K562 (cell line): ENCODE data around the gene UBE2E3. TPM values are rescaled to one million over a fixed set of nuclear protein-coding genes. Genes with fewer than 3 reads are reported as not detected.

ENCODE experiments used
- ATAC-seq: fragments of 200-7000 bp; cut with Tn5 transposase; 3 replicates; pipeline ENCODE4 v1.9.1; 2020; ENCODE audit warnings: moderate library complexity
- BruUV-seq: library from RNA; stranded (reverse); fragments of 400-500 nt; replicated peaks from 2 replicates; lab custom pipeline; 2021; lab: Mats Ljungman, UMichigan
- CTCF ChIA-PET: fragments of 300-600 bp; formaldehyde crosslinking; extraction: SDS; loops from one replicate; lab custom pipeline; 2021; ENCODE audit warnings: low intra/inter-chr PET ratio; lab: Yijun Ruan, JAX
- POLR2A ChIA-PET: fragments of 300-600, 350-650 bp; sonication (Branson Sonifier 250); formaldehyde crosslinking; extraction: SDS; loops from one replicate; lab custom pipeline; 2021; ENCODE audit warnings: antibody characterized with exemption, inconsistent platforms; lab: Yijun Ruan, JAX
- DNase-seq, 4 experiments: peaks; one replicate each; pipeline versions ENCODE4 v3.0.0 to v3.0.0-alpha.2; 2011 to 2018; ENCODE audit warnings: low spot score in 3 of 4, mixed read lengths in 3 of 4; ENCODE audit errors: extremely low read depth in 1 of 4
- FAIRE-seq: peaks from 2 replicates; lab custom pipeline; 2011; peaks lifted over from hg19 to GRCh38; lab: Jason Lieb, UNC
- H2AFZ ChIP-seq: 2 replicates; pipeline ENCODE4 v1.6.0; 2011; ENCODE audit warnings: low read depth, low read length, control low read depth, inconsistent platforms
- H3K27ac ChIP-seq: fragments of 200-600 bp; 3 replicates; pipeline ENCODE4 v1.8.0; 2011; ENCODE audit warnings: low read depth, mild to moderate bottlenecking, control low read depth, inconsistent platforms, low read length, moderate library complexity, mixed read lengths; ENCODE audit errors: extremely low read depth
- H3K27me3 ChIP-seq, 2 experiments: fragments of 300-600 bp in 1 of 2; 2 replicates in 1 of 2; 3 replicates in 1 of 2; pipeline versions ENCODE4 v1.6.0 to v1.8.0; 2011; ENCODE audit warnings: inconsistent platforms in 2 of 2, low read length in 2 of 2, mild to moderate bottlenecking in 1 of 2, mixed read lengths in 1 of 2, moderate library complexity in 1 of 2; ENCODE audit not compliant: control insufficient read depth in 2 of 2, insufficient read depth in 2 of 2
- H3K36me3 ChIP-seq: fragments of 300-600 bp; 3 replicates; pipeline ENCODE4 v1.8.0; 2011; ENCODE audit warnings: mild to moderate bottlenecking, low read length, inconsistent platforms; ENCODE audit not compliant: control insufficient read depth, insufficient read depth
- H3K4me1 ChIP-seq, 2 experiments: fragments of 200-600 bp in 1 of 2; replicated peaks in 1 of 2; 2 replicates in 1 of 2; 3 replicates in 1 of 2; pipeline versions ENCODE4 v1.5.1 to v1.8.0; 2011; ENCODE audit warnings: inconsistent platforms in 2 of 2, low read length in 2 of 2, mild to moderate bottlenecking in 1 of 2, mixed read lengths in 1 of 2, moderate library complexity in 1 of 2; ENCODE audit not compliant: control insufficient read depth in 2 of 2, insufficient read depth in 2 of 2
- H3K4me2 ChIP-seq: 2 replicates; pipeline ENCODE4 v1.6.1; 2011; ENCODE audit warnings: low read length, control low read depth, inconsistent platforms, mixed read lengths; ENCODE audit not compliant: insufficient read depth
- H3K4me3 ChIP-seq: fragments of 200-600 bp; sonication (generic), shearing (Covaris generic); 2 replicates; pipeline ENCODE4 v1.5.1; 2016; ENCODE audit warnings: control low read depth, inconsistent platforms
- H3K79me2 ChIP-seq: fragments of 200-600 bp; 3 replicates; pipeline ENCODE4 v1.8.0; 2011; ENCODE audit warnings: low read length, inconsistent platforms; ENCODE audit not compliant: control insufficient read depth, insufficient read depth
- H3K9ac ChIP-seq, 2 experiments: 2 replicates each; pipeline versions ENCODE4 v1.6.0 to v1.6.1; 2011; ENCODE audit warnings: low read depth in 2 of 2, low read length in 2 of 2, control low read depth in 1 of 2, inconsistent platforms in 1 of 2, mild to moderate bottlenecking in 1 of 2, mixed read lengths in 1 of 2; ENCODE audit not compliant: insufficient read depth in 1 of 2
- H3K9me1 ChIP-seq: one replicate; pipeline ENCODE4 v1.6.0; 2011; ENCODE audit warnings: inconsistent platforms, mild to moderate bottlenecking, low read length, moderate library complexity; ENCODE audit not compliant: control insufficient read depth, insufficient read depth
- H3K9me3 ChIP-seq: replicated peaks from 2 replicates; pipeline ENCODE4 v1.5.1; 2011; ENCODE audit warnings: low read depth, low read length, inconsistent platforms; ENCODE audit not compliant: control insufficient read depth, insufficient read depth
- H4K20me1 ChIP-seq: replicated peaks from 2 replicates; pipeline ENCODE4 v1.6.1; 2011; ENCODE audit warnings: low read length, inconsistent platforms, mixed read lengths; ENCODE audit not compliant: control insufficient read depth, insufficient read depth
- CBX5 ChIP-seq: IDR thresholded peaks from 2 replicates; pipeline ENCODE4 v1.6.1; 2014; ENCODE audit warnings: low read depth, borderline replicate concordance
- CHD4 ChIP-seq: fragments of 200-600 bp; sonication (generic); IDR thresholded peaks from 3 replicates; pipeline ENCODE4 v1.6.1; 2012; ENCODE audit warnings: low read depth, mild to moderate bottlenecking, mixed read lengths, low read length, inconsistent platforms; ENCODE audit not compliant: insufficient read depth, insufficient replicate concordance, poor library complexity, severe bottlenecking
- DEAF1 ChIP-seq: fragments of 450-650 bp; formaldehyde crosslinking; IDR thresholded peaks from 2 replicates; pipeline ENCODE4 v1.4.0; 2020; ENCODE audit warnings: mild to moderate bottlenecking, moderate library complexity
- DPF2 ChIP-seq: fragments of 450-650 bp; IDR thresholded peaks from 2 replicates; pipeline ENCODE4 v1.6.1; 2016
- ETS1 ChIP-seq: conservative IDR thresholded peaks from 2 replicates; pipeline ENCODE4 v1.6.1; 2011; ENCODE audit warnings: low read depth, mild to moderate bottlenecking, low read length; ENCODE audit not compliant: control insufficient read depth
- IFI16 ChIP-seq: fragments of 250-450 bp; sonication (Bioruptor Pico); IDR thresholded peaks from 2 replicates; pipeline ENCODE4 v2.1.2; 2022; ENCODE audit warnings: mild to moderate bottlenecking, inconsistent platforms
- NCOA6 ChIP-seq: fragments of 450-650 bp; IDR thresholded peaks from 2 replicates; pipeline ENCODE4 v1.6.1; 2017; ENCODE audit warnings: mild to moderate bottlenecking
- PRMT5 ChIP-seq: sonication (generic); formaldehyde crosslinking; IDR thresholded peaks from 2 replicates; pipeline ENCODE4 v1.5.0; 2020; ENCODE audit warnings: missing genetic modification reagents
- SMAD1 ChIP-seq: fragments of 150-350 bp; IDR thresholded peaks from 2 replicates; pipeline ENCODE4 v1.6.1; 2014; ENCODE audit warnings: low read length, low read depth; ENCODE audit not compliant: partially characterized antibody
- ZBTB1 ChIP-seq: sonication (generic); formaldehyde crosslinking; IDR thresholded peaks from 2 replicates; pipeline ENCODE4 v1.8.1; 2023; ENCODE audit warnings: missing genetic modification reagents, low read depth, mild to moderate bottlenecking, borderline replicate concordance
- ZFP36 ChIP-seq: fragments of 150-350 bp; IDR thresholded peaks from 2 replicates; pipeline ENCODE4 v1.6.1; 2018; ENCODE audit warnings: low read length, low read depth; ENCODE audit not compliant: partially characterized antibody
- ZNF165 ChIP-seq: fragments of 250-450 bp; sonication (Bioruptor Pico); IDR thresholded peaks from 2 replicates; pipeline ENCODE4 v1.4.0; 2020; ENCODE audit warnings: borderline replicate concordance
- WGBS: fragments of 100-300 bp; shearing (Covaris generic); methylation state at CpG from one replicate; pipeline ENCODE4 v1.1.6; 2016; ENCODE audit warnings: low coverage, mixed read lengths; ENCODE audit not compliant: insufficient coverage; ENCODE audit errors: missing lambda C conversion rate; 5-methylcytosine and 5-hydroxymethylcytosine counted together
- in situ Hi-C: fragments of 300-500 bp; cut with MboI; formaldehyde crosslinking; loops from 4 replicates; pipeline ENCODE4 v1.15.0; 2018; ENCODE audit warnings: inconsistent platforms, mixed read lengths
- intact Hi-C: fragments of 100-400 bp; cut with micrococcal nuclease; formaldehyde crosslinking; loops from 2 replicates; pipeline ENCODE4 v1.14.2; 2022
- polyA plus RNA-seq, 8 experiments: library from polyadenylated mRNA; depleted of rRNA in 4 of 8; stranded (reverse) in 5 of 8; unstranded in 3 of 8; fragments of >200 nt; fragmentation: Nextera tagmentation in 2 of 8; fragmentation: Illumina TruSeq in 1 of 8; extraction: Ambion mirVana in 2 of 8; extraction: Trizol in 1 of 8; gene quantifications; 2 replicates each; pipeline versions ENCODE4 v1.2.1 to v1.2.3, GENCODE V29; 2011 to 2014; ENCODE audit warnings: inconsistent platforms in 1 of 8, missing spikeins in 1 of 8
- total RNA-seq, 7 experiments: library from RNA; depleted of rRNA in 6 of 7; stranded (reverse); fragments of >200 nt in 6 of 7; fragmentation: Illumina TruSeq in 2 of 7; extraction: Trizol in 2 of 7; gene quantifications; 2 replicates each; pipeline versions ENCODE4 v1.2.1 to v1.2.3, GENCODE V29; 2011 to 2021; ENCODE audit warnings: low replicate concordance in 1 of 7

The UBE2E3 gene
- total and polyA plus RNA-seq, 9 of the 15 experiments (the other 6 are each of a cell fraction or from before 2014, with no cell fraction given) = 58.2 to 173 (median 78.0) TPM

GRCh38 chr2:181063696-181064095 lies 83.3 kb downstream of the UBE2E3 start:
- no TSS peak for BruUV-seq
- intact Hi-C loops = no loop called here
- FAIRE-seq (no peak), DNase-seq (no peak), ATAC-seq (no peak)
- CTCF ChIA-PET = interaction anchor here (0.6 kb wide), 1 partner anchor 113 kb away, joined by 4 read pairs; no protein-coding TSS in a partner anchor
- POLR2A ChIA-PET = no interaction called here
- Histone ChIP-seq H3K79me2 (no peaks in the 10 kb centered on the region), H3K27me3 (no peaks in the 10 kb centered on the region), H2AFZ (no peak overlapping the region), H3K4me3 (no peak overlapping the region), H3K9ac (no peak overlapping the region), H3K27ac (no peak overlapping the region), H3K4me2 (no peak overlapping the region), H3K4me1 (no peaks in the 10 kb centered on the region), H3K9me1 (no peaks in the 10 kb centered on the region), H3K9me3 (no peaks in the 10 kb centered on the region), H3K36me3 (peaks cover 14% of the 10 kb centered on the region; the same call in 1 of the 3 replicates), H4K20me1 (no peaks in the 10 kb centered on the region)
- 38% methylated on average over 1 of the region's 1 CpG for WGBS
- TF ChIP-seq IFI16 (no peak), ZFP36 (no peak), CHD4 (no peak), CBX5 (no peak), SMAD1 (no peak), ZNF165 (CRISPR knock-in tag) (no peak), DPF2 (no peak), PRMT5 (no peak), ETS1 (no peak), ZBTB1 (no peak), DEAF1 (CRISPR knock-in tag) (no peak), NCOA6 (no peak)
- in situ Hi-C loops = loop anchor here (25.0 kb wide), 1 partner anchor 951 kb away; no protein-coding TSS in a partner anchor
